Measurements from ENCODE around the gene APBA2.
"Not testable (repeated sequence)": the region's sequence is repeated elsewhere in the genome, so short reads cannot be mapped to it uniquely, and the experiment has no call there.

APBA2 gene

DNA sequence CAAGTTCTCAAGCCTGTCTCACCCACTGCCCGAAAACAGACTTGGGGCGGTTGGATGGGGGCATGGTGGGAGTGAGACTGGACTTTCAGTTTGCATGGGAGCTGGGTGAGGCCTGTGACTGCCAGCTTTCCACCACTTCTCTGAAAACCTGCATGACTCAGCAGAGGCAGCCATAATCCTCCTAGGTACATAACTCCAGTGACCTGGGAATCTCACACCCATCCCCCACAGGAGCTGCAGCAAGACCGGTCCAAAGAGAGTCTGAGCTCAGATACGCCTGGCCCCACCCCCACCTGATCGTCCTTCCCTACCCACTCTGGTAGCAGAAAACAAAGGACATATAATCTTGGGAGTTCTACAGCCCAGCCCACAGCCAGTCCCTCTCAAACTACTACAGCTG lies 276.6 kb downstream of the APBA2 start:
- no peak for DNase-seq (ENCODE audit: extremely low read depth, low read depth)
- TF ChIP-seq, protein P1, sequence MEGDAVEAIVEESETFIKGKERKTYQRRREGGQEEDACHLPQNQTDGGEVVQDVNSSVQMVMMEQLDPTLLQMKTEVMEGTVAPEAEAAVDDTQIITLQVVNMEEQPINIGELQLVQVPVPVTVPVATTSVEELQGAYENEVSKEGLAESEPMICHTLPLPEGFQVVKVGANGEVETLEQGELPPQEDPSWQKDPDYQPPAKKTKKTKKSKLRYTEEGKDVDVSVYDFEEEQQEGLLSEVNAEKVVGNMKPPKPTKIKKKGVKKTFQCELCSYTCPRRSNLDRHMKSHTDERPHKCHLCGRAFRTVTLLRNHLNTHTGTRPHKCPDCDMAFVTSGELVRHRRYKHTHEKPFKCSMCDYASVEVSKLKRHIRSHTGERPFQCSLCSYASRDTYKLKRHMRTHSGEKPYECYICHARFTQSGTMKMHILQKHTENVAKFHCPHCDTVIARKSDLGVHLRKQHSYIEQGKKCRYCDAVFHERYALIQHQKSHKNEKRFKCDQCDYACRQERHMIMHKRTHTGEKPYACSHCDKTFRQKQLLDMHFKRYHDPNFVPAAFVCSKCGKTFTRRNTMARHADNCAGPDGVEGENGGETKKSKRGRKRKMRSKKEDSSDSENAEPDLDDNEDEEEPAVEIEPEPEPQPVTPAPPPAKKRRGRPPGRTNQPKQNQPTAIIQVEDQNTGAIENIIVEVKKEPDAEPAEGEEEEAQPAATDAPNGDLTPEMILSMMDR (IDR thresholded peaks at IDR 0.05; ENCODE audit: low read depth, low read length), result no peak

DNA sequence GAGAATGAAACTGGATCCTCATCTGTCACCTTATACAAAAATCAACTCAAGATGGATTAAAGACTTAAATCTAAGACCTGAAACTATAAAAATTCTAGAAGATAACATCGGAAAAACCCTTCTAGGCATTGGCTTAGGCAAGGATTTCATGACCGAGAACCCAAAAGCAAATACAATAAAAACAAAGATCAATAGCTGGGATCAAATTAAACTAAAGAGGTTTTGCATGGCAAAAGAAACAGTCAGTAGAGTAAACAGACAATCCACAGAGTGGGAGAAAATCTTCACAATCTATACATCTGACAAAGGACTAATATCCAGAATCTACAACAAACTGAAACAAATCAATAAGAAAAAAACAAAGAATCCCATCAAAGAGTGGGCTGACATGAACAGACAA lies 281.3 kb downstream of the APBA2 start:
- not testable (repeated sequence) for DNase-seq (ENCODE audit: extremely low read depth, low read depth)

Data from AG09319 (cell line).